ENCODE results near the gene GALNT9. TPM values are rescaled to one million over a fixed set of nuclear protein-coding genes. Genes with fewer than 3 reads are reported as not detected.
"Not testable (repeated sequence)": the region's sequence is repeated elsewhere in the genome, so short reads cannot be mapped to it uniquely, and the experiment has no call there.

GALNT9 gene
- polyA plus RNA-seq, 3 donors: 7.3 to 12.7 (median 9.6) TPM

GRCh38 chr12:132204063-132204792, 125.2 kb downstream of the GALNT9 start:
- no peak for DNase-seq (ENCODE audit: extremely low read depth in 1 of 11, low read depth in 9 of 11, low spot score in 4 of 11)

DNA sequence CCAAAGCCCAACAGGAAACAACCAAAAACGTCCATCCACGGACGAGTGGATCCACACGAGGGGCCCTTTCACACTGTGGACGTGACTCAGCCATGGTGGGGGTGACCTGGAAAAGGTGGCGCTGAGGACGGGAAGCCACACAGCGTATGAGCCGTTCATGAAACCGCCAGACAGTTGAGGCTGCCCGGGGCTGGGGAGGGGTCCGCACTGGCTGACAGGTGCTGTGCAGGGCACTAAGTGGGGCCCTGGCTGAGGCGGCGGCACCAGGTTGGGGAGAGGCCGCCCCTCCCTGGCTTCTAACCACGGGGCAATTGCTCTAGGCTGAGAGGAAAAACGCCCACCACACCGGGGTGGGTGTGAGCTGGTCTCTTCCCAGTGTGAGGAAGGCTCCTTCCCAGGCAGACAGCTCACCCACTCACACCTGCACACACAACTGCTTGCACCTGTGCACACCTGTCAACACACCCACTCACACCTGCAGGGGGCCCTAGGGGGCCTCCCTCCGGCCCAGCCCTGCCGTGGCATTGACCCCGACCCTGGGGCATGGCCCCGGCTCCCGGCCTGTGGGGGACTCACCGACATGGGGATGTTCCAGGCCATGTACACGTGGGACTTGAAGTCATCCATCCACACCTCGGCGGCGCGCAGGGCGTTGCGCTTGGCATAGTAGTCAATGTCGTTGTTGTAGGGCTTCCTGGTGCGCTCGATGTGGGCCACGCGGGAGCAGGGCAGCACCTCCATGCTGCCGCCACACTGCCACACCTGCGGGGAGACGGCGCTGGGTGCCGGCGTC, 126.3 kb downstream of the GALNT9 start:
- no peak for DNase-seq (ENCODE audit: extremely low read depth in 1 of 11, low read depth in 9 of 11, low spot score in 4 of 11)

DNA sequence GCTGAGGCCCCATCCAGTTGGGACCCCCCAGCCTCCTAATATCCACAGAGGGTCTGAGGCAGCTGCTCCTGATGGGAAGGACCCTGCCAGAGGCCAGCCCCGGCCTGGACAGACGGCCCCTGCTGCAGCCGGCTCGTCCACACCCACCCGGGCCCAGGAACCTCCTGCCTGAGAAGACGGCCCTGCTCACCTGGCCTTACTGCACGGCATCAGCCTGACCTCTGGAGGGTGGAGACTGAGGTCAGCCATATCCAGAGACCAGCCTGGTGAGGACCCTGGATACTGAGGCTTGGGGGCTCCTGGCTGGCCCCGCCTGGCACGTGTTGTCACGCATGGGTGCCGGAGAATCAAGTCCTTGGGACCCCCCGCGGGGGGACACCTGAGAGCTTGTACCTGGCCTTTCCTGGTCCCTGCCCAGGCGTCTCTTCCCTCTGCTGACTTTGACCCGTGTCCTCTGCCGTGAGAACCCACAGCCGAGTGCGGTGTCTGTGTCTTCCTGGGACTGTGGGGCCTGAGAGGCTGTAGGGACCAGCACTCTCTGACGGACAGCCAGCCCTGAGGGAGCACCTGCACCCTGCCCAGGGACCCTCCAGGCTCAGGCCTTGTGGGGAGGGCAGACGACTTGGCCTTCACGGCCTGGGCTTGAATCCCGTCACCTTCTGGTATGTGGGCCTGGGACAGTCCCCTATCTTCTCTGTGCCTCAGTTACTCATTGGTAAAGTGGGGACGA, 127.8 kb downstream of the GALNT9 start:
- DNase-seq (ENCODE audit: extremely low read depth in 1 of 11, low read depth in 9 of 11, low spot score in 4 of 11): no peak

GRCh38 chr12:132200800-132201199, 128.6 kb downstream of the GALNT9 start:
- DNase-seq (ENCODE audit: extremely low read depth in 1 of 11, low read depth in 9 of 11, low spot score in 4 of 11): no peak

- no peak for DNase-seq (ENCODE audit: extremely low read depth in 1 of 11, low read depth in 9 of 11, low spot score in 4 of 11)
Observed at GRCh38 chr12:132199526-132200319, 129.7 kb downstream of the GALNT9 start.

- DNase-seq (ENCODE audit: extremely low read depth in 1 of 11, low read depth in 9 of 11, low spot score in 4 of 11): no peak
Observed at GRCh38 chr12:132199101-132199500, 130.3 kb downstream of the GALNT9 start.

DNA sequence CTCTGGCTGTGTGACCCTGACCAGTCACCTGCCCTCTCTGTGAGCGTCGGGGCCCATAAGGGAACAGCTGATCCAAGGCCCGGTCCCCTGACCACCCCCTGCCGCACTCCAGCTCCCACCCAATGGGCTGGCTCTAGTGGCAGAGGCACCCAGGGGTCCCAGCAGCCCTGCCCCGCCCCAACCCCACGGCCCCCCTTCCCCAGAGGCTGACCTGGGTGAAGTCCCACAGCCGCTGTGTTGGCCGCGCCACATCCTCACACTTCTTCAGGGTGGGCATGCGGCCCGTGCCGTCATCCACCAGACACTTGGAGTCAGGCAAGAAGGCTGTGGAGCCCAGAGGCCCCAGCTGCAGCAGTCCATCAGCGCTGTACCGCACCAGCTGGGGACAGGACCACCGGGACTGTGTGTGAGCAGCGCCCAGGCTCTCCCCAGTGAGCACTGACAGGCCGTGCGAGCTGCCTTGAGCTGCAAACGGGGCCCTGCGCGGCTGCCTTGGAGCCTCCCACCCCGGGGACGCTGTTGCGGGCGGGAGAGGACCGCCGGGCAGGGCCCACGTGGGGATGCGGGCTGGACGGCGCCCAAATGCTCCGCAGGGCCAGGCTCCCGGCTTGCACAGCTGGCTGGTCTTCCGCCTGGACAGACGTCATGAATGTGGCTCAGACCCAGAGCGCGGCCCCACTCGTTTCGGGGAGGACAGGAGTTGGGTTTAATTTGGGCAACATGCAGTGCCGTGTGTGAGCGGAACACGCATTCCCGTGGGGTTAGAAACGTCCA, 131.6 kb downstream of the GALNT9 start:
- DNase-seq (ENCODE audit: extremely low read depth in 1 of 11, low read depth in 9 of 11, low spot score in 4 of 11): no peak

- no peak for DNase-seq (ENCODE audit: extremely low read depth in 1 of 11, low read depth in 9 of 11, low spot score in 4 of 11)
Observed at GRCh38 chr12:132196873-132197390, 132.5 kb downstream of the GALNT9 start.

- DNase-seq (ENCODE audit: extremely low read depth in 1 of 11, low read depth in 9 of 11, low spot score in 4 of 11): no peak
Observed at GRCh38 chr12:132196038-132196872, 133.1 kb downstream of the GALNT9 start.

- DNase-seq (ENCODE audit: extremely low read depth in 1 of 11, low read depth in 9 of 11, low spot score in 4 of 11): not testable (repeated sequence)
Observed at GRCh38 chr12:132195242-132195641, 134.1 kb downstream of the GALNT9 start.

GRCh38 chr12:132194556-132194955, 134.8 kb downstream of the GALNT9 start:
- DNase-seq (ENCODE audit: extremely low read depth in 1 of 11, low read depth in 9 of 11, low spot score in 4 of 11): no peak

DNA sequence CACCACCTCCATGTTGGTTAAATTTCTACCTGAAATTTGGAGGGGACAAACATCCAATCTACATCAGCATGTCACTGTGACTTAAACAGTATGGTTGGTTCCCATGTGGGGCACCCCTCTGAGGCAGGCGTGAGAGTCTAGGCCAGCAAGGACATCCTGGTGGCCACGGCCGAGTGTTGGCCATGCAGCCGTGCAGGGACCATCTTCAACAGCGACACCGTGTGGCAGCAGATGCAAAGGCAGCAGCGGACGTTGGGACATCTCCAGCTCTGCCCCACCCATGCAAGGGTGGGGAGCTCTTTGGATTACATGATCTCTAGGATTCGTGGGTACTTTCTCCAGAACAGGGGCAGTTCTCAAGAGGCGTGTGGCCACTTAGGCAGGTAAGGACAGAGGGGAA, 135.3 kb downstream of the GALNT9 start:
- DNase-seq (ENCODE audit: extremely low read depth in 1 of 11, low read depth in 9 of 11, low spot score in 4 of 11): no peak

DNA sequence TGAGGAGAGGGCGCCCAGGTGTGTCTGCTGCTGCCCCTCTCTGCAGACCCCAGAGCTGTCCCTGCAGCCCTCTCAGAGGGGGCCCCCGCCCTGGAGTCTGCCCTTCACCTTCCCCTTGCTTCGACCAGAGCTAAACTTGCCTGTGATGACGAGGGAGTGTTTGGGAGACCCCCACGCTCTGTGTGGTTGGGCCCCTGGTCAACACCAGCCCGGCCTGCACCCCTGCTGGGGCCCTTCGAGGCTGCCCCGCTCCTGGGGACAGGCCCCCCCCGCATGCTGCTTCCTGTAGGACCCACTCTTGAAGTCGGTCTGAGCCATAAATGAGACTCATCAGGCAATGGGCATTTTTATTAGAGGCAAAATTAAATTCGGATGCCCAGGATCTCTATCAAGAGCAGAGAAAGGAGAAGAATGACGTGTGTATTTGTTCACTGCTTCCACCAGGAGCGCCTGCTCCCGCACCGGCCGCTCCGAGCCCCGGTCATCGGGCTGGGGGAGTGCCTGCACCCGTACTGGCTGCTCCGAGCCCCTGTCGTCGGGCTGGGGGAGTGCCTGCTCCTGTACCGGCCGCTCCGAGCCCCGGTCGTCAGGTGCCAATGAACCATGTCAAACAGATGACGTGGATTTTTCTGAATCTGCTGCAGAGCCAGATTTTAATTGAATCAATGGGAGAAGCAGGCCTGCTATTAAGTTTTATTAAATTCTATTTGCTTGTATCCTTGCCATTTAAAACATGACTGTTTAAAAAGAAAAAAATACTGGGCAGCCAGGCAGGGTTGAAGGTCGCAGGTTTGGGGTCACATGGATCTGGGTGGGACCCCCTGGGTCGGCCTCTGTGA, 137.5 kb downstream of the GALNT9 start:
- no peak for DNase-seq (ENCODE audit: extremely low read depth in 1 of 11, low read depth in 9 of 11, low spot score in 4 of 11)

DNA sequence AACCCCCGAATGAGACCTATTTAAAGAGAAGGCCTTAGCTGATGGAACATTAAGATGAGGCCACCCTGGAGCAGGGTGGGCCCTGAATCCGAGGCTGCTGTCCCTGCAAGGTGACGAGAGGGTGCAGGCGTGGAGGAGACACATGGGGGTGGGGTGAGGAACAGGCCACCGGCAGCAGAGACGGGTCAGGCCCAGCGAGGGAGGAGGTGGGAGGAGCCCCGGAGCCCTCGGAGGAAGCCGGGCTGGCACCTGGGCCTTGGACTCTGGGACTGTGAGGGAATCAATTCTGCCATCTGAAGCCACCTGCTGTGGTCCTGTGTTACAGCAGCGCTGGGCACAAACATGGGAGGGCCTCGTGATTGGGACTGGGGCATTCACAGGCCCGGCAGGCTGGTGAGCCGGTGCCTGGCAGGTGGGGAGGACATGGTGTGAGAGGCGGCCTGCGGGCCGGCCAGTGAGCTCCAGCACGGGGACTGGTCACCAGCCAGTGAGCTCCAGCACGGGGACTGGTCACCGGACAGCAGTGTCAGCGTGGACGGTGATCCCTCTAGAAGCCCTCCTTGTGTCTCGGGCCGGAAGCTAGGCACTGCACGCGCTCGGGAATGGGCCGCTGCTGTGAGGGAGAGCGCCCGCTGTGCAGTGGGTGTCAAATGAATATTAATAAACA, 138.4 kb downstream of the GALNT9 start:
- DNase-seq (ENCODE audit: extremely low read depth in 1 of 11, low read depth in 9 of 11, low spot score in 4 of 11): no peak

DNA sequence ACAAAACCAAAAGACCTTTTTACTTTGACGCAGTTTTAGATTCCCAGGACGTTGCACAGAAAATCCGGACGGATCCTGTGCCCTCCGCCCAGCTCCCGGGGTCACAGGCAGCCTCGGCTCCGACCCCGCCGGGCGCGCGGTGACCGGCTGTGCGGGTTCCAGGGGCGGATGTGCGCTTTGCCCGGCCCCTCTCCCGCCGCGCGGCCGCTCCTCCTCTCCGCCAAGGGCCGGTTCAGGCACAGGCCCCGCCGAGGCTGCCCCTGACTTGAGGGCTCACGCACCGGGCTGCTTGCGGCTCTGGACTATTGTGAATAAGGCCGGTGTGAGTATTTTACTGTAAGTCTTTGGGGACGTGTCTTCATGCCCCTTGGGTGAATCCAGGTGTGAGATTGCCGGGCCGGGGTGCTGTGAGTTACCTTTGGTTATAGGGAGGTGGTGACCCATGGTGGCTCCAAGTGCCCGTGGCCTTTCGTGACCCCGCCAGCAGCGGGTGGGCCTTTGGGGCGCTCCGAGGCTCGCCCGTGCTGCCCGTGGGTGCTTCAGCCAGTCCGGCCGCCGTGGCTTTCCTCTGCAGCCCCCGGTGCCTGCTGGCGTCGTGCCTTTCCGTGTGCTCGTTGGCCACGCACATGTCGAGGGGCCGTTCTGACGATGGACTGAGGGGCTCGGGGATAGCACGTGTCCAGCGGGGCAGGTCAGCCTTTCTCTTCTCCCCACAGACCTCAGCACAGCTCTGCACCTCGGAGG, 139.2 kb downstream of the GALNT9 start:
- DNase-seq (ENCODE audit: extremely low read depth in 1 of 11, low read depth in 9 of 11, low spot score in 4 of 11): no peak
